GM12892 (cell line): ENCODE measurements around the gene ZNF862.

ENCODE experiments used
- POLR2A ChIP-seq: IDR thresholded peaks from 2 replicates; pipeline ENCODE4 v1.6.1; 2011; ENCODE audit warnings: low read depth, low read length, control low read depth
- POLR2AphosphoS5 ChIP-seq: IDR thresholded peaks from 2 replicates; pipeline ENCODE4 v1.6.1; 2011; ENCODE audit warnings: low read depth, low read length, control low read depth

- no peak for TF ChIP-seq POLR2AphosphoS5
- TF ChIP-seq POLR2A: no peak
These were observed 49.1 kb downstream of the ZNF862 start for GRCh38 chr7:149887311-149887710.
